KMS-11 (cell line): ENCODE data around the gene IFI27L1.
"Not testable (repeated sequence)": the region's sequence is repeated elsewhere in the genome, so short reads cannot be mapped to it uniquely, and the experiment has no call there.

Experiments
- H2AFZ ChIP-seq: fragments of 200-600 bp; sonication (generic); 2 replicates; pipeline ENCODE4 v1.6.1; 2016; ENCODE audit warnings: antibody characterized with exemption, mixed run types, low read depth
- H3K27ac ChIP-seq: fragments of 200-600 bp; sonication (generic); 2 replicates; pipeline ENCODE4 v1.6.1; 2016; ENCODE audit warnings: mild to moderate bottlenecking, mixed run types
- H3K27me3 ChIP-seq: fragments of 200-600 bp; sonication (generic); 2 replicates; pipeline ENCODE4 v1.6.1; 2017; ENCODE audit warnings: mild to moderate bottlenecking, low read depth, mixed run types, moderate library complexity; ENCODE audit not compliant: insufficient read depth
- H3K36me3 ChIP-seq: fragments of 200-600 bp; sonication (generic); 2 replicates; pipeline ENCODE4 v1.6.1; 2017; ENCODE audit warnings: mild to moderate bottlenecking, mixed run types; ENCODE audit not compliant: insufficient read depth
- H3K4me1 ChIP-seq: fragments of 200-600 bp; sonication (generic); 2 replicates; pipeline ENCODE4 v1.6.1; 2016; ENCODE audit warnings: mild to moderate bottlenecking, low read depth, mixed run types; ENCODE audit not compliant: poor library complexity, severe bottlenecking
- H3K4me2 ChIP-seq: fragments of 200-600 bp; sonication (generic); 2 replicates; pipeline ENCODE4 v1.7.0; 2016; ENCODE audit warnings: mild to moderate bottlenecking, mixed run types
- H3K4me3 ChIP-seq: fragments of 200-600 bp; sonication (generic); IDR thresholded peaks from 2 replicates; pipeline ENCODE4 v1.6.1; 2017; ENCODE audit warnings: low read depth, low read length, mixed read lengths; ENCODE audit not compliant: insufficient read depth
- H3K79me2 ChIP-seq: fragments of 200-600 bp; sonication (generic); 2 replicates; pipeline ENCODE4 v1.6.1; 2016; ENCODE audit warnings: low read depth, mixed run types; ENCODE audit not compliant: insufficient read depth
- H3K9ac ChIP-seq: fragments of 200-600 bp; sonication (generic); 2 replicates; pipeline ENCODE4 v1.6.1; 2016; ENCODE audit warnings: mild to moderate bottlenecking, mixed run types
- H4K20me1 ChIP-seq: fragments of 200-600 bp; sonication (generic); 2 replicates; pipeline ENCODE4 v1.6.1; 2016; ENCODE audit warnings: mild to moderate bottlenecking, mixed run types; ENCODE audit not compliant: insufficient read depth
- CTCF ChIP-seq: fragments of 200-600 bp; sonication (generic); conservative IDR thresholded peaks from 2 replicates; pipeline ENCODE4 v1.6.1; 2017; ENCODE audit warnings: low read depth, mild to moderate bottlenecking, antibody characterized with exemption, low read length, moderate library complexity, mixed read lengths

IFI27L1 gene

GRCh38 chr14:94066089-94066676 lies 14.9 kb upstream of the IFI27L1 start:
- H3K79me2 ChIP-seq = peaks cover 87% of the 10 kb centered on the region
- H3K4me2 ChIP-seq = no peak overlapping the region
- H2AFZ ChIP-seq = no peak overlapping the region
- H3K4me3 ChIP-seq = no peak overlapping the region
- H3K27ac ChIP-seq = no peak overlapping the region
- no peaks in the 10 kb centered on the region for H3K36me3 ChIP-seq
- H3K9ac ChIP-seq = no peak overlapping the region
- peaks cover 12% of the 10 kb centered on the region; the same call in 1 of the 2 replicates for H4K20me1 ChIP-seq
- H3K4me1 ChIP-seq = no peaks in the 10 kb centered on the region
- H3K27me3 ChIP-seq = no peaks in the 10 kb centered on the region
- TF ChIP-seq CTCF = no peak

DNA sequence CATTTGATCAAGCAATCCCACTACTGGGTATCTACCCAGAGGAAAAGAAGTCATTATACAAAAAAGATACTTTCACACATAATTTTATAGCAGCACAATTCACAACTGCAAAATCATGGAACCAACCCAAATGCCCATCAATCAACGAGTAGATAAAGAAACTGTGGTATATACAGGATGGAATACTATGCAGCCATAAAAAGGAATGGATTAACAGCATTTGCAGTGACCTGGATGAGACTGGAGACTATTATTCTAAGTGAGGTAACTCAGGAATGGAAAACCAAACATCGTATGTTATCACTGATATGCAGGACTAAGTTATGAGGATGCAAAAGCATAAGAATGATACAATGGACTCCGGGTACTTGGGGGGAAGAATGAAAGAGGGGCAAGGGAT lies 9.0 kb upstream of the IFI27L1 start:
- peaks cover 100% of the 10 kb centered on the region for H3K79me2 ChIP-seq
- not testable (repeated sequence) for H3K4me1 ChIP-seq, H2AFZ ChIP-seq

DNA sequence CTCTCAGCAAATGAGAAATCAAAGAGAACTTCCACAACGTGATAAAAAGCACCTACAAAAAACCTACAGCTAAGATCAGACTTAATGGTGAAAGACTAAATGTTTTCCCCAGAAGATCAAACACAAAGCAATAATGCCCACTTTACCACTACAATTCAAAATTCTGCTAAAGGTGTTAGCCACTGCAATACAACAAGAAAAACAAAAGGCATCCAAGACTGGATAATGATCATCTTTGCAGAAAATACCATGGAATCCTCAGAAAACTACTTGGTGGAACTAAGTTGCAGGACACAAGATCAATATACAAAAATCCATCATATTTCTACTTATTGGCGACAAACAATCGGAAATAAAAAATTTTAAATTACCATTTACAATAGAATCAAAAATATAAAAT lies 6.6 kb upstream of the IFI27L1 start:
- no peaks in the 10 kb centered on the region for H3K27me3 ChIP-seq
- no peak overlapping the region for H3K27ac ChIP-seq
- no peak for TF ChIP-seq CTCF
- H3K4me2 ChIP-seq = no peak overlapping the region
- H3K79me2 ChIP-seq = peaks cover 100% of the 10 kb centered on the region
- H3K4me3 ChIP-seq = no peak overlapping the region
- no peaks in the 10 kb centered on the region; the same call in 1 of the 2 replicates for H4K20me1 ChIP-seq
- H3K9ac ChIP-seq = no peak overlapping the region
- H3K4me1 ChIP-seq = peaks cover 13% of the 10 kb centered on the region
- H2AFZ ChIP-seq = no peak overlapping the region
- peaks cover 8% of the 10 kb centered on the region; the same call in 1 of the 2 replicates for H3K36me3 ChIP-seq

More for the DNA sequence above, 9.0 kb upstream of the IFI27L1 start:
- not testable (repeated sequence) for H3K4me2 ChIP-seq, H3K9ac ChIP-seq, H3K36me3 ChIP-seq, H3K4me3 ChIP-seq, H3K27ac ChIP-seq, H3K27me3 ChIP-seq, H4K20me1 ChIP-seq

DNA sequence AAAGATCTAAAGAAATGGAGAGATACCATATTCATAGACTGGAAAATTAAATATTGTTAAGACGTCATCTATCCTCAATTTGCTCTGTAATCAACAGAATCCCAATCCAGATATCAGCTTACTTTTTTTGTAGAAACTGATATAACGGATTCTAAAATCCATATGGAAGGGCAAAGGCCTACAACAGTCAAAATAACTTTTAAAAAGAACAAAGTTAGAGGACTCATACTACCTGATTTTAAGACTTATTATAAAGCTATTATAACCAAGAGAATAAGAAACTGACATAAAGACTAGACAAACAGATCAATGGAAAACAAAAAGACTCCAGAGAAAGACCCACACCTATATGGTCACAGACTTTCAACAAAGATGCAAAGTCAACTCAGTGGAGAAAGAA lies 6.1 kb upstream of the IFI27L1 start:
- Histone ChIP-seq H3K4me3 (no peak overlapping the region), H4K20me1 (no peaks in the 10 kb centered on the region; the same call in 1 of the 2 replicates), H2AFZ (no peak overlapping the region), H3K79me2 (peaks cover 100% of the 10 kb centered on the region), H3K9ac (no peak overlapping the region), H3K36me3 (peaks cover 8% of the 10 kb centered on the region; the same call in 1 of the 2 replicates), H3K4me1 (peaks cover 16% of the 10 kb centered on the region), H3K27ac (no peak overlapping the region), H3K27me3 (no peaks in the 10 kb centered on the region), H3K4me2 (no peak overlapping the region)
- TF ChIP-seq CTCF = no peak

- Histone ChIP-seq H3K4me3 (no peak overlapping the region), H3K9ac (no peak overlapping the region), H3K27me3 (no peaks in the 10 kb centered on the region), H3K79me2 (peaks cover 87% of the 10 kb centered on the region), H3K4me2 (peak overlapping the region; percentile 77; the same call in 1 of the 2 replicates), H3K36me3 (peaks cover 8% of the 10 kb centered on the region; the same call in 1 of the 2 replicates), H2AFZ (no peak overlapping the region), H3K4me1 (peaks cover 19% of the 10 kb centered on the region), H4K20me1 (no peaks in the 10 kb centered on the region; the same call in 1 of the 2 replicates), H3K27ac (no peak overlapping the region)
- TF ChIP-seq CTCF = no peak
These were observed 3.8 kb upstream of the IFI27L1 start for GRCh38 chr14:94077111-94077821.
